ENCODE data around the gene MMP28.
"Not testable (repeated sequence)": the region's sequence is repeated elsewhere in the genome, so short reads cannot be mapped to it uniquely, and the experiment has no call there.

The MMP28 gene

DNA sequence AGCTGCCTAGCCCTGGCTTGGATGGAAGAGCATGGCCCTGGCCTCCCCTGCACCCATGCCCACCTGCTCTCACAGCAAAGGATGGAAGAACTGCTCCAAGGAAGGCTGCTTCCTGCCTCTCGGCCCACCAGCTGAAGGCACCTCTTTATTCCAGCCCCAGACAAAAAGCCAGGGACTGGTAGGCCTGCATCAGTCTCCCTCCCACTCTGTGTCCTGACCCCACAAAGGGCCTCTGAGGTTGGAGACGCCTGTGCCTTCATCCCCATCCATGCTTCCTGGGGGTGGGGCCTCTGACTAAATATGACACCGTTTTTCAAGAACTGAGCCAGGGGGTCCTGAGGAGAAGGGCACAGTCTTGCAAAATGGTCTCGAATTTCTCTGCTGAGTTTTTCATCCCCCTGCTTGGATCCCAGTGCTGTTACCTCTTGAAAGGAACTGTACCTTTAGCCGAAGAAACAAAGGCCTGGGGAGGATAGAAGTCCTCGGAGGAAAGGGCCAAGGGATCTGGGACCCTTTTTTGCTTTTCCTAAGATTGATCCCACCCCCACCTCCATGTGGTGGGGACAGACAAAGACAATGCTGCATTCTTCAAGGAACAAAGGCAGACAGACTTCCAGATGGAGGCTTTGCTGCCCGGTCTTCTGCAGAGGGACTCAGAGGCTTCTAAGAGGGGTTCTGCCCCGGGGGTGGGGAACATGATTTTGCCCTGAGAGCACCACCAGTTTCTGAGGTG, 29.5 kb downstream of the MMP28 start:
- no peak for DNase-seq (ENCODE audit: low read depth)

DNA sequence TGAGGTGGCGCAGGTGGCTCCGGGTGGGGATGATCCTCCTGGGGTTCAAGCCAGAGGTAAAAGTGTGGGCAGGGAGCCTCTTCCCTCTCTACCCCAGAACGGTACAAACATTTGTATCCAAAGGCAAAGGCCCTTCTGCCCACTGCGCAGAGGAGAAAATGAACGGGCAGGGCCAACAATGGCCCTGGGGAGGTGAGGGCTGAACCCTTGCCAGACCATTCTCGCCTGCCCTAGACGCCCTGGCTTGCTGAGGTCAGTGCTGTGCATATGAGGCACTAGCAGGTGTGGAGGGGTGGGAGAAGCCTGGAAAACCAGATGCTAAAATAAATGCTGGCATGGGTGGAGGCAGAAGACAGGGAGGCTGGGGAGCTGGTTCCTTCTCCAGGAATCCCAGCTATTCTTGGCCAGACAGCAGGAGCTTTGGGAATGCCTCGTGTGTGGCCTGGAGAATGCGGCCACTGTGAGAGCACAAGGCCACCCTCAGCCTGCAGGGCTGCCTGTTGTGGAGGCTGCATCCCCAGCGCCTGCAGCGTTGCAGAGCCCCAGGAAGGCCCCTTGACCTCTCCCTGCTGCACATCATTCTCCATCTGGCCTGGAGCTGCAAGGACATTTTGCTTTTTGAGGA, 30.2 kb downstream of the MMP28 start:
- DNase-seq (ENCODE audit: low read depth), result no peak

DNA sequence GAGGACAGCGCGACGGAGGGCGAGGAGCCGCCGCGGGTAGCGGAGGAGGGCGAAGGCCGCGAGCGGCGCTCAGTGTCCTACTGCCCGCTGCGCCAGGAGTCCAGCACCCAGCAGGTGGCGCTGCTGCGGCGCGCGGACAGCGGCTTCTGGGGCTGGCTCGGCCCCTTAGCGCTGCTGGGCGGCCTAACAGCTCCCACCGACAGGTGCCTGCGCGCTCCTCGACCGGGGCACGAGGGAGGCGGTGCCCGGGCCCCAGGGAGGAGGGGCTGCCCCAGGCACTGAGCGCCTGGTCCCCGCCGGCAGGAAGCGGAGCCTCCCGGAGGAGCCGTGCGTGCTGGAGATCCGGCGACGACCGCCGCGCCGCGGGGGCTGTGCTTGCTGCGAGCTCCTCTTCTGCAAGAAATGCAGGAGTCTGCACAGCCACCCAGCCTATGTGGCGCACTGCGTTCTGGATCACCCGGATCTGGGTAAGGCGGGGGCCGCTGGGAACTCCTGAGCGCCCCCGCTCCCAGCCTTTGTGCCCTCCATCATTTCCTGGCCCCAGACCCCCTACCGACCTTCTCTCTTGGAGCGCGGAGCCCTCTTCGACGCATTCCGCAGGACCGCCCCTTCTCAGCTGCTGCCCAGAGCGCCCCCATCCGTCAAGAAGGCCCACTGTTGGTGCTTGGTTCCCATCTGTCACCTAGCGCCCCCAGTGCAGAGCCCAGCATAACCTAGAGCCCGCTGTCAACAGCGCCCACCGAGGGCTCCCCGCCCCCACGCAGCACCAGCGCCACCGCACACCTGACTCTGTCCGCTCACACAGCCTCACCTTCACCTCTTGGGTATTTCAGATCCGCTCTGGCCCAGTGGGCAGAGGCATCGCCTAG, 31.1 kb downstream of the MMP28 start:
- DNase-seq (ENCODE audit: low read depth), result peak; percentile 80

DNA sequence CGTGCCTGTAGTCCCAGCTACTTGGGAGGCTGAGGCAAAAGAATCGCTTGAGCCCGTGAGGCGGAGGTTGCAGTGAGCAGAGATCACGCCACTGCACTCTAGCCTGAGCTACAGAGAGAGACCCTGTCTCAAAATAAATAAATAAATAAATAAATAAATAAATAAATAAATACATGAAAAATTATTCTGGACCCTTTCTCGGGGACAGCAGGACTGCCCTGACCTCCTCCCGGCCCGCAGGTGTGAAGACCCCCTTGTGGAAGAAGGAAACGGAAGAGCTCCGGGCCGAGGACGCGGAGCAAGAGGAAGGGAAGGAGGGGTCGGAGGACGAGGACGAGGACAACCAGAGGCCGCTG, 31.7 kb downstream of the MMP28 start:
- DNase-seq (ENCODE audit: low read depth), result no peak

DNA sequence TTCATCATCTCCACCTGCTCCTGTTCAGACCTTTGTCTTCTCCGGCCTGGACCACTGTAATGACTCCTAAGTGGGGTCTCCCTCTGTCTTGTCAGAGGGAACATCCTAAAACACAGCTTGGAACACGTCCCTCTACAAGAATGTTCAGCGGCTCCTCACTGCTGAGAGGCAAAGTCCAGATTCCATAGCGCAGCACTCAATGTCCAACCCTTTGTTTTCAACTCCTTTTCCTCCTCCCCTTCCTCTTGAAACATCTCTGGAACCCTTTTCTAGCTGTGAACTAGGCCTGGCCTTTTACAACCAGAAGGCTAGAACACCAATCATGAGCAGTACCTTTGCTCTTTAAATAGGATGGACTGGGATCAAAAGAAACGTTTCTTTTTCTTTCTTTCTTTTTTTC, 33.8 kb downstream of the MMP28 start:
- no peak for DNase-seq (ENCODE audit: low read depth)

DNA sequence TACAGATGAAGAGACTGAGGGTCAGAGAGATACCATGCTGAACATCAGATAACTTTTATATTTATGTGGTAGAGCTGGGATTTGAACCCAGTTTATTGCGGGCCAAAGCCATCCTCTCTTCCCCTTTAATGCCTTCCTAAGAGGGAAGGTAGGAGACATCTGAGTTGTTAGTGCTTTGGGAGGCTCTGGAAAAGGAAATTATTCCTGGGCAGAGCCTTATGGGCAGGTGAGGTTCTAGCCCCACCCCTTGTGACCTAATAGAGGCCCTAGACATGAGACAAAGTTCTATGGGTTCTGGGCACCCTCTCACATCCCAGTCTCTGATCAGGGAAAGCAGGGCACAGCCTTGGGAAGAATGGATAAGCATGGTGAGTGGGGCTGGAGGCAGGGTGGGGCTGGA, 34.9 kb downstream of the MMP28 start, which contains the start of gene C17orf50:
Gene C17orf50, plus strand, starts transcription at position 301 of the 400 bp plus-strand sequence. Its CDS starts 55 bp downstream, at position 356.
- DNase-seq (ENCODE audit: low read depth), result no peak

DNA sequence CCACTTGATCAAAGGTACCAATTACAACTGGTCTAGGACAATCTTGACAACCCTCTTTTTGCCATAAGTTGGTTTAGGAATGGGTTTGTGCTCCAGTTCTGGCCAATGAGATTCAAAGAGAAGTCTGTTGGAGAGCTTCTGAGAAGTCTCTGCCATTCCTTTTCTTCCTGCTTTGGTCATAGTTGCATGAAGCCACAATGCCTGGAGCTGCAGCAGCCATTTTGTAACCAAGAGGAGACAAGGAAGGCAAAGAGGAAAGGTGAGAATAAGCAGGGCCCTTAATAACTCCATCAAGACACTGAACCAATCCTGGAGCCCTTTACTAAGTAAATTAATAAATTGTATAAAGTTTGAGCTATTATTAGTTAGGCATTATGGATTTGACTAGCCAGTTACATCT, 38.2 kb downstream of the MMP28 start:
- no peak for DNase-seq (ENCODE audit: low read depth)

DNA sequence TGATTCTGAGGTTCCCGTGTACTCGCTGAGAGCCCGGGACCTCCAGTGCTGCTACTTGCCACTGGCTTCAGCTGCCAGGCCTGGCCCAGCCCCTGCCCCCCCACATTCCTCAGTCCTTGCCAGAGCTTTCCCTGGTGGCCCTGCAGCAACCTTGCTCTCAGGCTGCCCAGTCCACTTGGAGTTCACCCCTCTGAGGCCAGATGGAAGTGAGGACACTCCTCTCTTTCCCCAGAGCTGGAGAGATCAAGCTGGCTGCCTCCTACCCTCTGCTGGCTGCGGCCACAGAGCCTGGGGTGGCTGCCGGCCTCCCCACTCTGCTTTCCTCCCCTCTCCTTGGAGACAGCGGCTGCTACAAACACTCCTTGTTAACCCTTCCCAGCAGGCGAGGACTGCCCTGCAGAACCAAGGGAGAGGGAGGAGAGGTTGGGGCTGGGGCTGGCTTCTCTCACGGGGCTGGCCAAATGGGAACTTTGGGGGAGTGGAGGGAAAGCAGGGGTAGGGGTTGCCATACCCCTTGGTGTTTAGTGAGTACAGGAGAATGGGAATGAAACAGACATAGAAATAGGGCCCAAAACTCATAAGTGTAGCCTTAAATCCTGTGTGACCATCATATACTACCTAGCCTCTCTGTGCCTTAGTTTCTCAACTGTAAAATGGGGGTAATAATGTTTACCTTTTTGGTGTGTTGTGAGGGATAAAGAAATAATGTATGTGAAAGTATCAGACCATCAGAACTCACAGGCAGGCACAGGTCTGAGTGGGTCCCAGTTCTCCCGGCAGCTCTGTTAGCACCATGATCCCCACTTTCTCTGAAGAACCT, 42.3 kb downstream of the MMP28 start, which contains the start of gene GAS2L2:
Gene GAS2L2, minus strand, starts transcription at position 295 of the 820 bp plus-strand sequence. CDS start 389 bp downstream, outside the sequence.
- no peak for DNase-seq (ENCODE audit: low read depth)

DNA sequence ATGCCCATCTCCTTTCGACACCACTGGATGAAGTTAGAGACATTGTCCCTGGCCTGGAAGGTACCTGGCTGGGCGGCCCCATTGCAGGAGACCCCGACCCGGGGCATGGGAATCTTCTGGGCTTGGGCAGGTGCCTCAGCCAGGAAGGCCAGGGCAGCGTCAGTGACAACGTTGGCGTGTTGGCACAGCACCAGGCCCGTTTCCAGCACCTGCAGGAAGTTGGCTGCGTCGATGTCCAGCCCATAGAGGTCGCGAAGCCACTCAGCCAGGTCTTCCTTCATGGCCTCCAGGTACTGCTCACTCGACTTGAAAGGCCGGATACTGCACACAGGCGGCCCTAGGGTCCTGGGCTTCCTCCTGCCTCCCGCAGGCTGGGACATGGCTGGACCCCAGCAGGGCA, 43.0 kb downstream of the MMP28 start:
- no peak for DNase-seq (ENCODE audit: low read depth)

DNA sequence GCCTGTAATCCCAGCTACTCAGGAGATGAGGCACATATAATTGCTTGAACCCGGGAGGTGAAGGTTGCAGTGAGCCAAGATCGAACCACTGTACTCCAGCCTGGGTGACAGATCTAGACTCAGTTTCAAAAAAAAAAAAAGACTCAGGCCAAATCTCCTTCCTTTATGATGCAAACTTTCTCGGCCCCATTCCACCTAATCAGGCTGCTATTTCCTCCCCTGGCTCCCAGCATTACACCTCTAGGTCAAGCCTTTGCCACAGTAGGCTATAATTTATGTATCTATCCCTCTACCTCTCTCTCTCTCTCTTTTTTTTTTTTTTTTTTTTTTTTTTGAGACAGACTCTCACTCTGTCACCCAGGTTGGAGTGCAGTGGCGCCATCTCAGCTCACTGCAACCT, 43.9 kb downstream of the MMP28 start:
- DNase-seq (ENCODE audit: low read depth), result not testable (repeated sequence)

DNA sequence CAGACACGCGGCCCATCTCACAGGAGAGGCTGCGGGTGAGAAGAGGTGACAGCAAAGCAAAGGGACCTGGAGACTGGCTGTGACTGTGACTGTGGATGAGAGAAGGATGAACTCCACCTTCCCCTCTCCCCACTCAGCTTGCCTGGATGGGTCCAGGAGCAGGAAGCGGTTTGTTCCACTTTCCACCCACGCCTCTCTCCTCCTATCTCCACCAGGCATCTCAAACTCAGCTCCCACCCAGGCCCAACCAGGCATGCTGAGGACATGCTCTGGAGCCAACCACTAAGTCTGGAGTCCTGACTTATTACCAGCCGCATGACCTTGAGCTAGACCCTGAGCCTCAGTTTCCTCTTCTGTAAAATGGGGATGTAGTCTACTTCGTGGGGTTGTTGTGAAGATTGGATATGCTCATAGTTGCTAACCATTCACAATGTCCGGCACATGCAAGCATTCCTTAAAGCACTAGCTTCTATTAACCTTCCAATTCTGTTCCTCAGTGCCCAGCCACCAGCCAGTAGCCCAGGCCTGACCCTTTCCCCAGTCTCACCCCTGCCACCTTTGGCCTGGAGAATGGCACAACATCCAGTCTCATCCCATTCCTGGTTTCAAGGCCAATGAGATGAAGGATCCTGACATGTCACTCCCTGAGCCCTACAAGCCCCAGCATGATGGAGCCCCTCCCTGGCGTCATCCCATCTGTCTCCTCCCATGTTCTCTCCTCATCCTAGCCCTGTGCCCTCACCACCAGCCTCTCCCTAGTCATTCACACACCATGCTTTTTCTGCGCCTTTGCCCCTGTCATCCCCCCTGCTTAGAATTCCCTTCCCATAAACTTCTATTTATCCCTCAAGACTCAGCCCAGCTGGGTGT, 44.7 kb downstream of the MMP28 start:
- DNase-seq (ENCODE audit: low read depth), result no peak

DNA sequence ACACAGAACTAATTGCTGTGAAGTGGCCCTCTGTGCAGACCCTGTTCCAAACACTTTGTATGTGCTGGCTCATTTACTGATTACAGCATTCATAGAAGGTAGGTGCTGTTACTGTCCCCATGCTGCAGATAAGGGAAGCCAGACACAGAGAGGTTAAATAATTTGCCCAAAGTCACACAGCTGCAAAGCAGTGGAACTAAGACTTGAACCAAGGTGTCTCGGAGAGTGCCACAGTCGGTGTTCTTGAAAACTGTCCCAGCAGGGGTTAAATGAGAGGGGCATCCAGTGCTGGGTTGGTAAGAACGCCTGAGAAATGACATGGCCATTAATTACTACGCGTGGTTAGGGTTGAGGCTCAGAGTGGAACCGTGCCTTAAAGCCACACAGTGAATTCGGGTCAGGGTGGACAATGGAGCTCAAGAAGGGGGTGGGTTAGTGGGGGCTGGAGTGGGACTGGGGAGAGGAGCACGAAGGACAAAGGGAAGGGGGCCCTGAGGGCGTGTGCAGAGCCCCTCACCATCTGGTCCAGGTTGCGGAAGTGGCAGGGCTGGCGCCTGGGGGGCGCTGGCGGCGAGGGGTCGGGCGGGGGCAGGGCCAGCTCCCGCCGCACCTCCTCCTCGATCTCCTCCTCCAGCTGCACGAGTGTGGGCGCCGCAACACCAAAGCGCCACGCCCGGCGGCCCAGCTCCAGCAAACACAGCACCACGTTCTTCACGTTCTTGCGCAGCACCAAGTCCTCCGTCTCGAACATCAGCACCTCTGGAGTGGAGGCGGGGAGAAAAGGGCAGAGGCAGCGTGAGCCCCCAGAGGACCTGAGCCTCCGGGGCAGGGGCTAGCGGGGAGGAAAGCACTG, 45.7 kb downstream of the MMP28 start:
- DNase-seq (ENCODE audit: low read depth), result no peak

DNA sequence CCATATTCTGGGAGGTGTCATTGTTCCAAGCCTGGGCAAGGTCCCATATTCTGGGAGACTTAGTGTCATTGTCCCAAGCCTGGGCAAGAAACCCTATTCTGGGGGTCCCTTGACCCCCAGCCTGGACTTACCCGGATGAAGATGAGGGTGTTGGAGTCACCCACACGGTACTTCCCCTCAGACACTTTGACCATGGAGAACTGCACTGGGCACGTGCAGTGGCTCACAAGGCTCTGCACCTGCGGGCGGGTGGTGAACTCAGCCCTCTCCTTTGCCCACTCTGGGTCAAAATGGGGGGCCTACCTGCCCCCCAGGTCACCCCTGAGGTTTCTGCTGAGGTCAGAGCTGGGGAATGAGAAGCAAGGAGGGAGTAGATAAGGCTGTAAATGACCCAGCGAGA, 46.5 kb downstream of the MMP28 start:
- DNase-seq (ENCODE audit: low read depth), result no peak

DNA sequence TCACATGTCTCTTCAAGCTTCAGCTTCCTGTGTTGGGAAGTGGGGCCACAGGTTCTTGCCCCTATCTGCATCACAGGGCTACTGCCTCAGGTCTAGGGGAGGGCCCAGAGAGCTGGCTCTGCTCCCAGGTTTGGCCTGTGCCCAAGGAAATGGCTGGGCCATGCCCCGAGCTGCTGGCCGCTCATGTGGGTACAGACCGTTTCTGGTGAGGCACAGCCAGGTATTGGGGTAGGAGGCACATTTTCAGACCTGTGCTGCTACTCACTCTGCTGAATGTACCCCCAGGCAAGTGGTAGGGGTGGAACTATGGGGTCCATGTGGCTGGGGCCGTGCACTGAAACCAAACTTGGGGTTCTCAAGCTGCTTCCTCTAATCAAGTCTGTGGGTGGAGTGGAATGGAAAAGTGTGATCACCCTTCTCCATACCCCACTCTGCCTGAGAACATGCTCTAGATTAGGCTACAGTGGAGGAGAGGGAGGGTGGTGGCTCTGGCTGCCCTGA, 47.0 kb downstream of the MMP28 start:
- no peak for DNase-seq (ENCODE audit: low read depth)

DNA sequence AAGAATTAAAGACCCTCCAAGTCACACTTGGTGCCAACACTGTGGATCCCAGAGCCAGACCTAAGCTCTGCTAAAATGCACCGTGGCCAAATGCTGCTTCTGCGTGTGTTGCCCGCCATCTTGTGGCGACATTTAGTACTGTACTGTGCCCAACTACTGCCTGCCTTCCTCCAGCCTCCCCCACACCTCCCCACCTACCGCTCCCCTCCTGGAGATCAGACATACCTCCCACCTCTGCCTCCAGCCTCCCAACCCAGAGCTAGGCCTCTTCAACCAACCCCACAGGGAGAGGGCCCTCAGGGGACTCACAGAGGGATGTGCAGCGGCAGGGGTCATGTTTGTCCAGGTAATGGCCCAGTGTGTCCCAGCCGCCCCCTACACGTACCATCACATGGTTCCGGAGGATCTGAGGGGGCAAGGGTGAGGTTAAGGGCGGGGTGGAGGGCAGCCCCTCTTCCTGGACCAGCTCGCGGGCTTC, 47.9 kb downstream of the MMP28 start:
- peak; percentile 54 for DNase-seq (ENCODE audit: low read depth)

DNA sequence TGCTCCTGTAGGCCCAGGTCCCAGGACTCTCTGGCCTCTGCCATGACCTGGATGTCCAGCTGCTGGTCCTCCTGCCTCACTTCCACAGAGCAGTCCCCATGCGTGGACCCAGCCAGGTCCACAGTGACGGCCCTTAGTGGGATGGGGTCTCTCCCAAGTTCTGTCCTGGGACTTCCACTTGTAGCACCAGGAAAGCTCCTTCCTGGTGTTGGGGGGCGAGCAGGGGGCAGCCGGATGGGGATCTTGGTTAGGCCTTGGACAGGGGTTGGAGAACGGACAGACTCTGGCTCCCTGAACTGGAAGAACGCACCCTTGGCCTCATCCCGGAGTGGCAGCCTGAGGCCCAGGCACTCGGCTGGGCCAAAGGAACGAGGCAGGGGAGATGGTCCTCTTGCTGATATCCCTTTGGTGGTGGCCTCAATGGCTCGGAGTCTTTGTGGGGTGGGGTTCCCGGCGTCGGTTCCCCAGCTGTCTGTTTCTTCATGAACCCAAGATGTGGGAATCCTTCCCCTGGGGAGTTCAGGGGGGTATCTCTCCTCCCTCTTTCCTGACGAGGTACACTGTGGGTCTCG, 49.6 kb downstream of the MMP28 start:
- no peak for DNase-seq (ENCODE audit: low read depth)

DNA sequence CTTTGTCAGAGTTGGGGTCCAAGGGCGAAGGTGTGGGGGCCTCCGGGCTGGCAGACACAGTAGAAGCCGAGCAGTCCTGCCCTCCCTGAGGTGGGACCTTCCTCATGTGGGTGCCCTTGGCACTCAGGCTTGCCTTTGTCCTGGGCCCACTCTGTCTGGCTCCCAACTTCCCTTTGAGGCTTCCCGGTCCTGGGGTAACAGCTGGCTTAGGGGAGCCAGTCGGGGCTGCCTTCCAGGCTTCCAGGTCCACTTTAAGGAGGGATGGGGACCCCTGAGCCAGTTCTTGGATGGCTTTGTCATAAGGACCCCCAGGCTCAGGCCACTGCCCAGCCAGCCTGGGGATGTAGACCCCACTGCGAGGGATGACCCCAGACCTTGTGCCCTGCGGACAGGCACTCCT, 50.2 kb downstream of the MMP28 start:
- no peak for DNase-seq (ENCODE audit: low read depth)

DNA sequence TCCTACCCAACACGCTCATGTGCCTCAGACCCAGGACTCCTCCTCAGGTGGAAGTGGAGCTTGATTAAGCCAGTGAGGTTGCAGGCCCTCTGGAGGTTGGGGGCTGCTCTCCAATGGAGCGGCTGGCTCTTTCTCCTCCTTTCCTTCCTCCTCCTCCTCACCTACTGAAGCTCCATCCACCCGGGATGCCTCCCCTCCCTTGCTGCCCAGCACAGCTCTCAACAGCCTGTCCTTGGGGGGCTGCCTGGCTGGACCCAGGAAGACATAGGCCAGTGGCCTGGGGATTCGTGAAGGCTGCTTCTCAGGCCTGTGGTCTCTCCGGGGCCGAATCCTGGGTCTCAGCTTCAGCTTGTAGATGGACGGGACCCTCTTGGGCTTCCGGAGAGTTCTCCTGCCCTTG, 50.6 kb downstream of the MMP28 start:
- DNase-seq (ENCODE audit: low read depth), result no peak

DNA sequence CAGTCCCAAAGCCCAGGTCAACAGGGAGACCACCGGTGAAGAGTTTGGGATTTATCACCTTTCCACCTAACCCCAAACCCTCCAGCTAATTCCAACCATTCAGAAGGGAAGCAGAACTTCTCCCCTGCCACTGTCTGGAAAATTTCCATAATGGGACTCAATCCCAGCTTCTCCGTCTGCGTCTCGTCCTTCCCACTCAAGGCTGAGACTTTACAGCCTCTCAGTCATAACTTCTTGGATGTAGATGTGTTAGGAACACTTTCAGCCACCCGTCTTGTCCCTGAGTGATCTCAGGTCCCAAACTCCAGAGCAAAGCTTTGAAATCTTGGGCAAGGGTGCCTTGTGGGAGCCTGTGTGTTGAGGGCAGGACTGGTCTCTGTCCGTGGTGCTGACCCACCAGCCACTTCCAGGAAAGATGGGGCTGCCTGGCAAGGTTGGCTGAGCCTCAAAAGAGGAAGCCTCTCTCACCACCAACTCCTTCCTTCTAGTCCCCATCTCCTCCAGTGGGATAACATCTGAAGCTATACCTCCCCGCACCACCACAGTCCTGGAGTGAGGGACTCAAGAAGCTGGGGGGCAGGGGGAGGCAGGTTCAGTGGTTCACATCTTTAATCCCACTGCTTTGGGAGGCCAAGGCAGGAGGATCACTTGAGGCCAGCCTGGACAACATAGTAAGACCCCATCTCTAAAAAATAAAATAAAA, 51.7 kb downstream of the MMP28 start:
- no peak for DNase-seq (ENCODE audit: low read depth)

All from stimulated activated CD8-positive, alpha-beta memory T cell treated with anti-CD3 and anti-CD28 coated beads, Interleukin-15, amount 100 ng/mL, for 24 hours (primary cell).